HEK293T (cell line): Measurements from ENCODE around the gene KISS1R.

ENCODE experiments used
- CTCF ChIA-PET: fragments of 350-600 bp; formaldehyde crosslinking; extraction: SDS; loops from one replicate; lab custom pipeline; 2021; ENCODE audit warnings: antibody characterized with exemption, inconsistent platforms; lab: Yijun Ruan, JAX
- POLR2A ChIA-PET: fragments of 350-600 bp; formaldehyde crosslinking; extraction: SDS; loops from one replicate; lab custom pipeline; 2020; ENCODE audit warnings: antibody characterized with exemption, inconsistent platforms; lab: Yijun Ruan, JAX
- DNase-seq: peaks from one replicate; pipeline ENCODE4 v3.0.0; 2012; ENCODE audit warnings: mixed read lengths; ENCODE audit errors: extremely low spot score
- ARNT ChIP-seq: fragments of 450-650 bp; IDR thresholded peaks from 2 replicates; pipeline ENCODE4 v1.6.1; 2017; ENCODE audit warnings: mild to moderate bottlenecking
- BHLHE40 ChIP-seq: fragments of 450-650 bp; IDR thresholded peaks from 2 replicates; pipeline ENCODE4 v1.6.1; 2016; ENCODE audit warnings: mild to moderate bottlenecking, moderate library complexity, borderline replicate concordance
- CTBP1 ChIP-seq: fragments of 450-650 bp; IDR thresholded peaks from 2 replicates; pipeline ENCODE4 v1.6.1; 2016; ENCODE audit warnings: borderline replicate concordance
- ELF4 ChIP-seq: fragments of 450-650 bp; IDR thresholded peaks from 2 replicates; pipeline ENCODE4 v1.6.1; 2017; ENCODE audit warnings: antibody characterized with exemption
- FOXA1 ChIP-seq: fragments of 450-650 bp; IDR thresholded peaks from 2 replicates; pipeline ENCODE4 v1.6.1; 2016; ENCODE audit warnings: mild to moderate bottlenecking
- FOXK2 ChIP-seq: fragments of 450-650 bp; IDR thresholded peaks from 2 replicates; pipeline ENCODE4 v1.6.1; 2016; ENCODE audit warnings: mild to moderate bottlenecking
- FOXM1 ChIP-seq: fragments of 450-650 bp; IDR thresholded peaks from 2 replicates; pipeline ENCODE4 v1.6.1; 2017; ENCODE audit warnings: mild to moderate bottlenecking, borderline replicate concordance
- HDGF ChIP-seq: fragments of 450-650 bp; IDR thresholded peaks from 2 replicates; pipeline ENCODE4 v1.6.1; 2017; ENCODE audit warnings: antibody characterized with exemption, borderline replicate concordance
- L3MBTL2 ChIP-seq: fragments of 450-650 bp; conservative IDR thresholded peaks from 2 replicates; pipeline ENCODE4 v1.6.1; 2016; ENCODE audit warnings: mild to moderate bottlenecking
- LEF1 ChIP-seq: fragments of 450-650 bp; IDR thresholded peaks from 2 replicates; pipeline ENCODE4 v1.6.1; 2017; ENCODE audit warnings: mild to moderate bottlenecking, borderline replicate concordance
- NFRKB ChIP-seq: fragments of 450-650 bp; IDR thresholded peaks from 2 replicates; pipeline ENCODE4 v1.6.1; 2016; ENCODE audit warnings: mild to moderate bottlenecking, moderate library complexity
- SP1 ChIP-seq: fragments of 450-650 bp; IDR thresholded peaks from 2 replicates; pipeline ENCODE4 v1.6.1; 2017
- SUZ12 ChIP-seq: fragments of 450-650 bp; IDR thresholded peaks from 2 replicates; pipeline ENCODE4 v1.6.1; 2016; ENCODE audit warnings: mild to moderate bottlenecking
- TARDBP ChIP-seq: fragments of 450-650 bp; IDR thresholded peaks from 2 replicates; pipeline ENCODE4 v1.6.1; 2016
- ZNF384 ChIP-seq: fragments of 450-650 bp; IDR thresholded peaks from 2 replicates; pipeline ENCODE4 v1.6.1; 2016
- TF ChIP-seq, protein P1 (sequence below): fragments of 450-650 bp; IDR thresholded peaks from 2 replicates; pipeline ENCODE4 v1.6.1; 2016

KISS1R gene

DNA sequence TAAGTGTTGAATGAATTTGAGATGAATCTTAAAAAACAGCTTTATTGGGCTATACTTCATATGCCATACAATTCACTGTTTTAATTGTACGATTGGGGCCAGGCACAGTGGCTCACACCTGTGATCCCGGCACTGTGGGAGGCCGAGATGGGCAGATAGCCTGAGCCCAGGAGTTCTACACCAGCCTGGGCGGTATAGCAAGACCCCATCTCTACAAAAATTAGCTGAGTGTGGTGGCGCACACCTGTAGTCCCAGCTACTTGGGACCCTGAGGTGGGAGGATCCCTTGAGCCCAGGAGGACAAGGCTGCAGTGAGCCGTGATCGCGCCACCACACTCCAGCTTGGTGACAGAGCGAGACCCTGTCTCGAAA, 19.0 kb downstream of the KISS1R start:
- no peak for TF ChIP-seq SUZ12
- TF ChIP-seq SP1, result no peak
- no peak for TF ChIP-seq TARDBP
- no peak for TF ChIP-seq L3MBTL2
- no peak for TF ChIP-seq ZNF384
- TF ChIP-seq FOXK2, result no peak
- TF ChIP-seq CTBP1, result no peak
- no peak for TF ChIP-seq HDGF
- no peak for TF ChIP-seq BHLHE40
- TF ChIP-seq NFRKB, result no peak
- TF ChIP-seq FOXM1, result no peak
- no peak for TF ChIP-seq ELF4
- no peak for TF ChIP-seq LEF1
- TF ChIP-seq, protein P1, sequence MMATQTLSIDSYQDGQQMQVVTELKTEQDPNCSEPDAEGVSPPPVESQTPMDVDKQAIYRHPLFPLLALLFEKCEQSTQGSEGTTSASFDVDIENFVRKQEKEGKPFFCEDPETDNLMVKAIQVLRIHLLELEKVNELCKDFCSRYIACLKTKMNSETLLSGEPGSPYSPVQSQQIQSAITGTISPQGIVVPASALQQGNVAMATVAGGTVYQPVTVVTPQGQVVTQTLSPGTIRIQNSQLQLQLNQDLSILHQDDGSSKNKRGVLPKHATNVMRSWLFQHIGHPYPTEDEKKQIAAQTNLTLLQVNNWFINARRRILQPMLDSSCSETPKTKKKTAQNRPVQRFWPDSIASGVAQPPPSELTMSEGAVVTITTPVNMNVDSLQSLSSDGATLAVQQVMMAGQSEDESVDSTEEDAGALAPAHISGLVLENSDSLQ, result no peak
- no peak for TF ChIP-seq FOXA1
- DNase-seq, result no peak
- POLR2A ChIA-PET, result no interaction called here
- CTCF ChIA-PET, result no interaction called here

DNA sequence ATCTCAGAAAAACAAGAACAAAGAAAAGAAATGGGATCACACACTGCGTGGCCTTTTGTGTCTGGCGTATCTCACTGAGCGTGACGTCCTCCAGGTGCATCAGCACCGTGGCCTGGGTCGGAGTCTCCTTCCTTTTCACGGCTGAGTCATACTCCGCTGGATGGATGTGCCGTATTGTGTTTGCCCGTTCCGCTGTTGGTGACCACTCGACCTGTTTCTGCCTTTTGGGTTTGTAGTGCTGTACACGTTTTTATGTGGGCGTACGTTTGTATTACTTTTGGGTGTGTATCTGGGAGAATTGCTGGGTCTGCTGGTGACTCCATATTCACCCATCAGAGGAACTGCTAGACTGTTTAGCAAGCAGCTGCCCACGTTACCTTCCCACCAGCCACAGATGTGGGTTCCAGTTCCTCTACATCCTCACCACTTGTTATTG, 20.1 kb downstream of the KISS1R start:
- no peak for DNase-seq
- ChIA-PET POLR2A (no interaction called here), CTCF (no interaction called here)
- no peak for TF ChIP-seq HDGF
- TF ChIP-seq NFRKB, result no peak
- no peak for TF ChIP-seq LEF1
- TF ChIP-seq, protein P1, result no peak
- TF ChIP-seq TARDBP, result no peak
- no peak for TF ChIP-seq L3MBTL2
- no peak for TF ChIP-seq BHLHE40
- no peak for TF ChIP-seq ARNT
- TF ChIP-seq FOXA1, result no peak
- no peak for TF ChIP-seq FOXM1
- no peak for TF ChIP-seq SP1
- no peak for TF ChIP-seq CTBP1
- no peak for TF ChIP-seq SUZ12
- no peak for TF ChIP-seq ZNF384
- no peak for TF ChIP-seq FOXK2
- TF ChIP-seq ELF4, result no peak

DNA sequence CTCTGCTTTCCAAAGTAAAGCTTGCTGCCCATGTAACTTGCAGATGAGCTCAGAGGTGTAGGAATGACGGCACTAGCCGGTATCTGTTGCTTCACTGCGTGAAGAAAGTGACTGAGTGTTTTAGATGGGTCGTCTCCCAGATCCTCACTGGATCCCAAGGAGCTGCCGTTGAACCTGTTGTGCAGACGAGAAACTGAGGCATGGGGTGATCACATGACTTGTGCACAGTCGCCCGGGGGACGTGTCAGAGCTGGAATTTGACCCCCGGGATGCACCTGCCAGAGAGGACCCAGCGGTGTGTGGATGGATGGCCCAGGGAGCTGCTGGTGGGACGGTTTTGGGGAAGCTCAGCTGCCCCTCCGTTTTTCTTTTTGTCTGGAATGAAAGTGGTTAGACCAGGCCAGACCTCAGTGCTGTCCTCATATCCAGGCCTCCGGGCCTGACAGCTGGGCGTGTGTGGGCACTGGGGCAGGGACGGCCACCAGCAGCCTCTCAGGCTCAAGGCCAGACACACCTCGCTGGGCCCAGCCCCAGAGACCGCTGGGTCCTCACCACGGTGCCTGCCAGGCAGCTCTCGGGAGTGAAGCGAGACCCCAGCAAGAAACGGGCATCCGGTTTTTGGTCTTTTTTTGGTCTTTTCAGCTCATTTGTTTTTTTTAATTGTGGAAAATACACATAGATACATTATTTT, 21.2 kb downstream of the KISS1R start:
- no peak for TF ChIP-seq FOXM1
- TF ChIP-seq FOXA1, result no peak
- TF ChIP-seq SP1, result no peak
- no peak for TF ChIP-seq LEF1
- TF ChIP-seq L3MBTL2, result no peak
- TF ChIP-seq BHLHE40, result no peak
- TF ChIP-seq NFRKB, result no peak
- TF ChIP-seq ZNF384, result no peak
- TF ChIP-seq SUZ12, result no peak
- TF ChIP-seq CTBP1, result no peak
- no peak for TF ChIP-seq TARDBP
- no peak for TF ChIP-seq FOXK2
- TF ChIP-seq, protein P1, result no peak
- no peak for TF ChIP-seq ARNT
- no peak for TF ChIP-seq ELF4
- TF ChIP-seq HDGF, result no peak
- ChIA-PET POLR2A (interaction anchor here (1.1 kb wide), 1 partner anchor 21 kb away, joined by 3 read pairs; no protein-coding TSS in a partner anchor), CTCF (no interaction called here)

DNA sequence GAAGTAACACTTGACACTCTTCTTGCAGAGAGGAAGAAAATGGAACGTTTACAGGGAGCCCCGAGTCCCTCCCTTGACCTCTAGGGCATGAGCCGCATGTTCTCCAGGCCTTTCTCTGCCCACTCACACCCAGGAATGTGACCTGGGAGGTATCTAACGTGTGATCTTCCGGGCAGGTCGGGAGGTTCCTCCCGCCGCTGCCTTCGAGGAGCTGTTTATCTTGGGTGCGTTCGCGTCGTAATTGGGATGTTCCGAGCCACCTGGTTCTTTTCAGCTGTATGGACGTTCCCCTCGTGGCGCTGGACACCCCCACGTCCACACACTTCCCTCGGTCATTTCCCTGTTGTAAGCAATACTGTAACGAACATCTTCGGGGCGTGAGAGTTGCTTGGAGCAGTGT, 22.3 kb downstream of the KISS1R start:
- TF ChIP-seq NFRKB (no peak), FOXM1 (no peak), BHLHE40 (no peak), ZNF384 (no peak), SP1 (no peak)
- DNase-seq, result no peak
- POLR2A ChIA-PET, result interaction anchor here (1.1 kb wide), 1 partner anchor 20 kb away, joined by 3 read pairs; no protein-coding TSS in a partner anchor
- CTCF ChIA-PET, result no interaction called here

More for the DNA sequence above, 21.2 kb downstream of the KISS1R start:
- no peak for DNase-seq

DNA sequence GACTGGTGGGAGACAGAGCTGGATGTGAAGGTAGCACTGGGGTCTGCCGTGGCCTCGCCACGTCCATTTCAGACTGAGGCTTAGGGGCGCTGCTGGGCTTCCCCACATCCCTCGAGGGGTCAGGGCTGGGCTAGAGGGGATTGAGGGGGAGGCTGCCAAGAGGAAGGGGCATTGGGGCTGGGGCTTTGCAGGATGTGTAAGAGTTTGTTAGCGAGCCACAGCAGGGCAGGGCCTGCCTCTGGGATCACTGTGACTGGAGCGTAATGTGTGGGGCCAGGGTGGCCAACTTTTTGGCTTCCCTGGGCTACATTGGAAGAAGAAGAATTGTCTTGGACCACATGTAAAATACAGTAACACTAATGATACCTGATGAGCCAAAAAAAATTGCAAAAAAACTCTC, 22.8 kb downstream of the KISS1R start:
- no peak for TF ChIP-seq SP1
- TF ChIP-seq FOXM1, result no peak
- TF ChIP-seq CTBP1, result no peak
- TF ChIP-seq FOXA1, result no peak
- no peak for TF ChIP-seq ELF4
- TF ChIP-seq LEF1, result no peak
- TF ChIP-seq L3MBTL2, result no peak
- TF ChIP-seq, protein P1, result no peak
- TF ChIP-seq ARNT, result no peak
- TF ChIP-seq SUZ12, result no peak
- no peak for TF ChIP-seq TARDBP
- TF ChIP-seq FOXK2, result no peak
- no peak for TF ChIP-seq HDGF
- TF ChIP-seq NFRKB, result no peak
- TF ChIP-seq BHLHE40, result no peak
- CTCF ChIA-PET, result no interaction called here
- POLR2A ChIA-PET, result no interaction called here
- DNase-seq, result no peak
